ENCODE data around the gene AKR1C8. TPM values are rescaled to one million over a fixed set of nuclear protein-coding genes. Genes with fewer than 3 reads are reported as not detected.
"Not testable (repeated sequence)": the region's sequence is repeated elsewhere in the genome, so short reads cannot be mapped to it uniquely, and the experiment has no call there.

Gene AKR1C8
- total RNA-seq, 2 experiments from 2014 or later: 0.22 TPM; not detected in 1

- H3K36me3 Mint-ChIP-seq: no peaks in the 10 kb centered on the region
- peaks cover 1% of the 10 kb centered on the region for H3K9me3 Mint-ChIP-seq
- no peak overlapping the region for H3K27ac Mint-ChIP-seq
- H3K4me1 Mint-ChIP-seq: no peaks in the 10 kb centered on the region
- no peak overlapping the region for H3K4me3 Mint-ChIP-seq
- peaks cover 3% of the 10 kb centered on the region for H3K27me3 Mint-ChIP-seq
- DNase-seq: no peak
Observed at GRCh38 chr10:5147255-5147980, 37.5 kb downstream of the AKR1C8 start.

- H3K27ac Mint-ChIP-seq: no peak overlapping the region
- no peaks in the 10 kb centered on the region for H3K36me3 Mint-ChIP-seq
- no peaks in the 10 kb centered on the region for H3K4me1 Mint-ChIP-seq
- DNase-seq: no peak
- peaks cover 1% of the 10 kb centered on the region for H3K9me3 Mint-ChIP-seq
- peaks cover 3% of the 10 kb centered on the region for H3K27me3 Mint-ChIP-seq
- no peak overlapping the region for H3K4me3 Mint-ChIP-seq
Observed at GRCh38 chr10:5146920-5147254, 38.1 kb downstream of the AKR1C8 start.

GRCh38 chr10:5143137-5143536, 41.8 kb downstream of the AKR1C8 start:
- Mint-ChIP-seq H3K9me3 (peaks cover 9% of the 10 kb centered on the region), H3K4me3 (no peak overlapping the region), H3K27me3 (peaks cover 6% of the 10 kb centered on the region), H3K36me3 (no peaks in the 10 kb centered on the region), H3K27ac (no peak overlapping the region), H3K4me1 (no peaks in the 10 kb centered on the region)
- no peak for DNase-seq

GRCh38 chr10:5142199-5142598, 42.8 kb downstream of the AKR1C8 start:
- Mint-ChIP-seq H3K27me3 (peaks cover 3% of the 10 kb centered on the region), H3K27ac (no peak overlapping the region), H3K4me1 (no peaks in the 10 kb centered on the region), H3K4me3 (no peak overlapping the region), H3K36me3 (no peaks in the 10 kb centered on the region), H3K9me3 (peaks cover 16% of the 10 kb centered on the region)
- DNase-seq: no peak

GRCh38 chr10:5137699-5138098, 47.3 kb downstream of the AKR1C8 start:
- H3K27me3 Mint-ChIP-seq, H3K27ac Mint-ChIP-seq, H3K4me3 Mint-ChIP-seq, DNase-seq, H3K36me3 Mint-ChIP-seq, H3K4me1 Mint-ChIP-seq: not testable (repeated sequence)
- H3K9me3 Mint-ChIP-seq: peaks cover 18% of the 10 kb centered on the region

- Mint-ChIP-seq H3K4me3 (no peak overlapping the region), H3K36me3 (peaks cover 2% of the 10 kb centered on the region), H3K9me3 (peaks cover 18% of the 10 kb centered on the region), H3K4me1 (no peaks in the 10 kb centered on the region), H3K27ac (no peak overlapping the region), H3K27me3 (peaks cover 3% of the 10 kb centered on the region)
- DNase-seq: no peak
Observed at GRCh38 chr10:5136468-5137087, 48.4 kb downstream of the AKR1C8 start.

- peaks cover 2% of the 10 kb centered on the region for H3K36me3 Mint-ChIP-seq
Observed at GRCh38 chr10:5135581-5135980, 49.4 kb downstream of the AKR1C8 start.

GRCh38 chr10:5125315-5126044, 59.5 kb downstream of the AKR1C8 start:
- H3K27me3 Mint-ChIP-seq: no peaks in the 10 kb centered on the region
- no peaks in the 10 kb centered on the region for H3K36me3 Mint-ChIP-seq
- H3K27ac Mint-ChIP-seq: no peak overlapping the region
- no peaks in the 10 kb centered on the region for H3K4me1 Mint-ChIP-seq
- no peak for DNase-seq
- no peak overlapping the region for H3K4me3 Mint-ChIP-seq
- peaks cover 10% of the 10 kb centered on the region for H3K9me3 Mint-ChIP-seq

More at GRCh38 chr10:5135581-5135980, 49.4 kb downstream of the AKR1C8 start:
- Mint-ChIP-seq H3K9me3 (peaks cover 18% of the 10 kb centered on the region), H3K27ac (no peak overlapping the region), H3K27me3 (peaks cover 3% of the 10 kb centered on the region), H3K4me3 (no peak overlapping the region), H3K4me1 (no peaks in the 10 kb centered on the region)
- DNase-seq: no peak

GRCh38 chr10:5123886-5124285, 61.1 kb downstream of the AKR1C8 start:
- no peak for DNase-seq
- Mint-ChIP-seq H3K27ac (no peak overlapping the region), H3K9me3 (peaks cover 8% of the 10 kb centered on the region), H3K36me3 (no peaks in the 10 kb centered on the region), H3K4me3 (no peak overlapping the region), H3K27me3 (no peaks in the 10 kb centered on the region), H3K4me1 (no peaks in the 10 kb centered on the region)

GRCh38 chr10:5119997-5120396, 65.0 kb downstream of the AKR1C8 start:
- H3K27ac Mint-ChIP-seq, H3K36me3 Mint-ChIP-seq, H3K27me3 Mint-ChIP-seq, H3K9me3 Mint-ChIP-seq, DNase-seq, H3K4me1 Mint-ChIP-seq, H3K4me3 Mint-ChIP-seq: not testable (repeated sequence)

- no peak overlapping the region for H3K4me3 Mint-ChIP-seq
- H3K9me3 Mint-ChIP-seq: peaks cover 5% of the 10 kb centered on the region
- no peak overlapping the region for H3K27ac Mint-ChIP-seq
- H3K36me3 Mint-ChIP-seq: no peaks in the 10 kb centered on the region
- H3K4me1 Mint-ChIP-seq: peaks cover 5% of the 10 kb centered on the region
- DNase-seq: no peak
- peaks cover 5% of the 10 kb centered on the region for H3K27me3 Mint-ChIP-seq
Observed at GRCh38 chr10:5117026-5117425, 67.9 kb downstream of the AKR1C8 start.

- no peaks in the 10 kb centered on the region for H3K36me3 Mint-ChIP-seq
- peaks cover 5% of the 10 kb centered on the region for H3K27me3 Mint-ChIP-seq
- no peak overlapping the region for H3K4me3 Mint-ChIP-seq
- peaks cover 5% of the 10 kb centered on the region for H3K4me1 Mint-ChIP-seq
- no peak for DNase-seq
- no peak overlapping the region for H3K27ac Mint-ChIP-seq
- peaks cover 5% of the 10 kb centered on the region for H3K9me3 Mint-ChIP-seq
Observed at GRCh38 chr10:5116621-5117020, 68.3 kb downstream of the AKR1C8 start.

GRCh38 chr10:5109861-5110260, 75.1 kb downstream of the AKR1C8 start:
- not testable (repeated sequence) for H3K9me3 Mint-ChIP-seq, H3K36me3 Mint-ChIP-seq, H3K4me1 Mint-ChIP-seq, DNase-seq, H3K27me3 Mint-ChIP-seq, H3K27ac Mint-ChIP-seq, H3K4me3 Mint-ChIP-seq

GRCh38 chr10:5108658-5109416, 76.1 kb downstream of the AKR1C8 start:
- no peaks in the 10 kb centered on the region for H3K36me3 Mint-ChIP-seq
- H3K9me3 Mint-ChIP-seq: no peaks in the 10 kb centered on the region
- H3K27me3 Mint-ChIP-seq: peaks cover 3% of the 10 kb centered on the region
- H3K27ac Mint-ChIP-seq: no peak overlapping the region
- DNase-seq: no peak
- no peak overlapping the region for H3K4me3 Mint-ChIP-seq
- H3K4me1 Mint-ChIP-seq: no peaks in the 10 kb centered on the region

Data from activated naive CD8-positive, alpha-beta T cell treated with anti-CD3 and anti-CD28 coated beads for 36 hours (primary cell).